Activated CD4-positive, alpha-beta T cell treated with anti-CD3 and anti-CD28 coated beads, Interleukin-10, Interleukin-2, amounts not matched to agents 100 ng/mL and 50 ng/mL, durations not matched to agents 16 hours and 8 hours (primary cell): ENCODE measurements around the gene CFI.

ENCODE experiments used
- DNase-seq: peaks from one replicate; pipeline ENCODE4 v3.0.0-alpha.2; 2020

The CFI gene

DNA sequence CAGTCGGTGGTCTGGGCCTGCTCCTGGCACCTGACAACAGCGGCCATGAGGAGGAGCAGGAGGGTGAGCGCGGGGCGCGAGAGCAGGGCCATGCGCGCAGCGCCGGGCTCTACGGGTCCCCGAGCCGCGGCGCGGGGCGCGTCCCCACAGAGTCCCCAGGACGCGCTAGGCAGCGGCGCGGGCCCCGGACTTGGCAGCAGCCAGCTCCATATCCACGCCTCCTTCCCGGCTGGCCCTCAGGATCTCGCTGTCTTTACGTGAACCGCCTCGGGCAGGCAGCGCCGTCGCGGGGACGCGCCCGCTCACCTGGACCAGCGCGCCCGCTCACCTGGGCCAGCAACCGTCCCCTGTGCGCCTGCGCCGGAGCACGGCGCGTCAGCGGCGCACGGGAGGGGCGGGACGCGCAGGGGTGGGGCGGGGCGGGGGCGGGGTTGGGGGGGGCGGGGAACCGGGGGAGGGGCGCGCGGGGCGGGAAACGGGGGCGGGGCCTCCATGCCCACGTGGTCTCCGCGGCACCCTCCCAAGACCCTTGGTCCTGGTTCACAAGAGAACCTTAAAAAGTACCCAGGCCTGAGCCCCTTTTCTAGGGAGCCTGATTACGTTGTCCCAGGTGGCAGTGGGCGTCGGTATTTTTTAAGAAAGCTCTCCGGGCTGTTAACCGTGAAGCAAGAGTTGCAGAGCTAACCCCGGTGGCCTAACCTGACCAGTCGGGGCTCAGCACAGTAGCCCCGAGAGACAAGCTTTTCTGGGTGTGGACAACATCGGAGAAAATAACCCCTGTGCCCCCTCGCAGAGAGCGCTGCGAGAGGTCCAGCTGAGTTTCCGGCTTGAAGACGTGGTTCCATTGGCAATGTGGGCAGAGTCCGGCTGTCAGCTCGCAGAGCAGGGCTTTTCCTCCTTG, 71.8 kb downstream of the CFI start, which contains the start of gene PLA2G12A:
TSS of gene PLA2G12A (minus strand) at position 353 of the 901 bp plus-strand sequence. CDS start at position 92, 261 bp downstream.
- DNase-seq: peak; percentile 83

DNA sequence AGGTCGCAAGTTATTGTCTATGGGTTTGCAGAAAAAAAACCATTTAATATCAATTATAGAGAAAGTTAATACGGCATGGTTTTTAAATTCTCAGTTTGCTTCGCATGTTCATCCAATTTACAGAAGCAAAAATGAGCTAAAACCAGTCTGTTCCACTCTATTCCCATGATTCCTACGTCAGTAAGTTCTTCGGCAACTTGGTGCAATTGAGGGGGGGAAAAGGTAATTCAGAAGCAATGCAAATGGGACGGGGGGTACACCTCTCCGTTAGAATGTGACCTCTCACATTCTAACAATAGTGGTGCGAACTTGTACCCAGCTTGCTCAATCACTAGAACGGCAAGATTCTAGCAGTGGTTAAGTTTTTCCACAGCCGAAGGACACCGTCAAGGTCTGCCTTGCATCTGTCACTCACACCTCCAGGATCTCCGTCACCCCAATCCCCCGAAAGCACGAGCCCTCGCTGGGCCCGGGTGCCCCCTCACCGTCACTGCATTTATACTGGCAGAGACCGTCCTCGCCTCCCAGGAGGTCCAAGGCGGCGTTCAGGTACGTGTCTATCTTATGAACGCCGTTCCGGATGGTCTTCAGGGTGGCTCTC, 72.6 kb downstream of the CFI start:
- DNase-seq: peak; percentile 11

DNA sequence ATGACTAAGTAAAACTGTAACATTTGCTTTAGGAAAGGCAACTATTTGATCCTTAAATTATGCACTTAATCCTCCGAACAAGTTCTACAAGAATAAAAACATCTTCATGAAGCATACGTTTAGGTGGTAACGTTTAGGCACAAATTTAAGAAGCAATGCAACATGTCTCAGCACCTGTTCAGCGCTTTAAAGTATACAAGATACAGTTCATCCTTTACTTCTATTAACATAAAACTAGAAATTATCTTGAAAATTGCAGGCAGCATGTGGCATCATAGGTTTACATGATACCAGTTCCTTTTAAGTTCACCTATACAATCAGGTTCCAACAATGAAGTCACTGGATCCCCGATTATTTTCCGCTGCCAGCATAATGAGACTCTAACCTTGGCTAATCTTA, 73.4 kb downstream of the CFI start:
- DNase-seq: no peak

DNA sequence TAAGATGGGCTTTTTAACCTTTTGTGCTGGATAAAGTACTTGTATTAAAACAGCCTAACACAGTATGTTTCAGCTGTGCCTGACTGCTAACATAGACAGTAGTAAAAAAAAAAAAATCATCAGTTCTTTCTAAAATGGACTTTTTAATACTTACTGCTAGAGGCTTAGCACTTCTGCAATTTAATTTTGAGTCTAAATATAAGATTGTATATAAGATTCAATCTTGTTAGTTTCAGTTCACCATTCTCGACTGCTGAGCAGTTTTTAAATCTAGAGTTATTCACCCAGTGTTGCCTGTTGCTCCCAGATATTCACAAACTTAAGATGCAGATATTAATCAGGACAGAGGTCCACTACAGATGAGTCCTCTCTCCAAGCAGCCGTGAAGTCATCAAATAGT, 78.7 kb downstream of the CFI start:
- DNase-seq: no peak

- DNase-seq: no peak
Measured at GRCh38 chr4:109722357-109722756, 79.4 kb downstream of the CFI start.

DNA sequence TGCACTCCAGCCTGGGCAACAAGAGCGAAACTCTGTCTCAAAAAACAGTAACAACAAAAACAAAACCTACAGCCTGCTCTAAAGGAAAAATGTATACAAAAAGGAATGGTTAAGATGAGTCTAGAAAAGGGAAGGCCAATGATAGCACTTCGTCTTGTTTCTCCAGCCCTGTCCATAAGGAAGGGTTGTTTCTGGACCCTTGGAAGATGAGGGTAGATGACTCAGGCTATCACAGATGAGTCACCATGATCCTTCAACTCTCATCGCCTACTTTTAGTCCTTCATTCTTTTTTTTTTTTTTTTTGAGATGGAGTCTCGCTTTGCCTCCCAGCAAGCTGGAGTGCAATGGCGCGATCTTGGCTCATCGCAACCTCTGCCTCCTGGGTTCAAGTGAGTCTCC, 80.8 kb downstream of the CFI start:
- DNase-seq: no peak

GRCh38 chr4:109719604-109720003, 82.2 kb downstream of the CFI start:
- no peak for DNase-seq

- no peak for DNase-seq
Measured at GRCh38 chr4:109718759-109719158, 83.0 kb downstream of the CFI start.

GRCh38 chr4:109713500-109713899, 88.3 kb downstream of the CFI start:
- no peak for DNase-seq

GRCh38 chr4:109708990-109709389, 92.8 kb downstream of the CFI start:
- no peak for DNase-seq

GRCh38 chr4:109708435-109708834, 93.4 kb downstream of the CFI start:
- DNase-seq: no peak

GRCh38 chr4:109703664-109704361, 98.0 kb downstream of the CFI start:
- no peak for DNase-seq

DNA sequence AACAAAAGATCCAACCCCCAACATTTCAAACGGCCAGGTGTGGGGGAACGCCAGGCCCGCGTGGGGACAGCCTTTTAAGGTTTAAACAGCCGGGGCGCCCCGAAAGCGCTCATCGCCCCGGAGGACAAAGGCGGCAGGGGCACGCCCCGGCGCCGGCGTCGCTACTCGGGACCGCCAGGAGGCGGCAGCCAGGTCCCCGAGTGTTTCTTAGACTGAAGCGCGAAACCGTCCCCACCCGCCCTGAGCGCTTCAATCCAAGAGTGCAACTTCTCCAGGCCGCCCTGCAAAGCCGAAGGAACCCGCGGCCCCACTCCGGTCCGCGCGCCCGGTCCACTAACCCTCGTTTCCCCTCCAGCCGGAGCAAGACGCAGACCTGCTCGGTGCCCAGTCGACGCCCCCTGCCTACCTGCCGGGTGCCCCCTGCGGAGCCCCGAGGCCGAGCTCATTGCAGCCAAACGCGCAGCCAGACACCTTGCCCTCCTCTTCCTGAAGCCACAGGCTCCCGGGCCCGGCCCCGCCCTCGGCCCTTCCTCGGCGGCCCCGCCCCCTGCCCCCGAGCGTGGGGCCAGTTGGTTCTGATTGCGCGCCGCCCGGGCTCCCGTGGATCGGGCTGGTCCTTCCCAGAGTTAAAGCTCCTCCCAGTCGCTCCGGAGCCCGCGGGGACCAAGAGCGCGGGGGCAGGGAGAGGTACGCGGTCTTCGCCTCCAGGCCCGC, 98.7 kb downstream of the CFI start, which contains the start of gene CASP6:
TSS of gene CASP6 (minus strand) at position 496 of the 714 bp plus-strand sequence. CDS start at position 446, 50 bp downstream.
- peak; percentile 78 for DNase-seq

DNA sequence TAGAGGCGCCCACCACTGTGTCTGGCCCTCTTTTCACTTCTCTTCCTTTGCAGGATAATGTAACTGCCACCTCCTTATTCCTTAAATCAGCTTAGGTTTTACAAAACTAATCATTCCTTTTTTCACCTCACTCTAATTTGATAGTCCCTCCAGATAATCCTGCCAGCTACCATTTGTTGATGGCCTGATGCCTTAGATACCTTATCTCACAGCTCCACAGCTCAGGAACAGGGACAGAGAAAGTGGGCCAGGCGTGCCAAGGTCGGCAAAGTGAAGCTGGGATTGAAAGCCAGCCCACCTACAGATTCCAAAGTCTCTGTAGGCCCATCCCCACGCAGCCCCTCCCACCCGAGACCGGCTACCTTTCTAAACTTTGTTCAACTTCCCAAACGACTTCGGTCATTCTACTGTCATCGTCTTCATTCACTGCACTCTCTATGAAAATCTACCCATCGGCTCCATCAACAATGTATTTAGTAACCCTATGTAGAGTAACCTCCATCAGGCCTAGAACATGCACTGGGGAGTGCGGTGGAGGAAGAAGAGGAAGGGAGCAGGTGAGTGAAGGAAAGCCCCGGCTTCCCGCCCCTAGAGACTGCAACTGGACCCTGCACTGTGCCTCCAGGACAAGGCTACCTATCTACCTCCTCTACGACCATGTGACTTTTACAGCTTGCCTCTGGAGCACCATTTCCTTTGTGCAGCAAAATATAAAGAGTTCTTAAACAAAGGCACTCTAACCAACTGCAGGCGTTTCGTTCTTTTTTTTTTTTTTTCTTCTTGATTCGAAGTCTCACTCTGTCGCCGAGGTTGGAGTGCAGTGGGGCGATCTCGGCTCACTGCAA, 100.0 kb downstream of the CFI start:
- no peak for DNase-seq

GRCh38 chr4:109699553-109700225, 102.1 kb downstream of the CFI start:
- DNase-seq: no peak

DNA sequence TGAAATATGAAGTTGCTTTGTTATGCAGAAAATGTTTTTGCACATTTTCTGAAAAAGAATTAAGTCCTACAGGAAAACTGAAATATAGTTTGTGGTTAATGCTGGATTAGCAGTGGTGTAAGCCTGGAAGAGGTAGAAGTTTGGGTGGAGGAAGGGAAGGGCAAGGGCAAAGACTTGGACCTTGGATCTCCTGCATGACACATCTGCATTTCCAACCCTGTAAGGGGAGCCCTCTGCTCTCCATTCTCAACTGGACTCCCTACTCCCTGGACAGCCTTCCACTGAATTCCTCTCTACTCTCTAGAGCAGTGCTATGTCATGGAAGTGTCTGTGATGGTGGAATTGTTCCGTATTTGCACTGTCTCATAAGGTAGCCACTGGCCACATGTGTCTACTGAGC, 103.1 kb downstream of the CFI start:
- no peak for DNase-seq

GRCh38 chr4:109691411-109691920, 110.3 kb downstream of the CFI start:
- DNase-seq: no peak
